Measurements from ENCODE around the gene RASA2. TPM values are rescaled to one million over a fixed set of nuclear protein-coding genes. Genes with fewer than 3 reads are reported as not detected.

The RASA2 gene
- polyA plus RNA-seq, 6 donors from 2014 or later, result 23.8 to 61.4 (median 49.6) TPM

- Mint-ChIP-seq H3K4me1 (peaks cover 39 to 48% (median 42%) of the 10 kb centered on the region in 3 donors), H3K4me3 (peak overlapping the region in 3 of 8 donors; percentile 3 to 65 (median 9)), H3K9me3 (peaks cover 0 to 7% (median 0%) of the 10 kb centered on the region in 7 donors), H3K27me3 (no peaks in the 10 kb centered on the region), H3K36me3 (peaks cover 27% of the 10 kb centered on the region in 2 donors), H3K27ac (peak overlapping the region; percentile 11 to 74 (median 47))
- no peak for ATAC-seq (ENCODE audit: low read depth in 2 of 2)
- no peak for DNase-seq
Measured at GRCh38 chr3:141511361-141511760, 24.5 kb downstream of the RASA2 start.

GRCh38 chr3:141514382-141514781, 27.6 kb downstream of the RASA2 start:
- no peak for ATAC-seq (ENCODE audit: low read depth in 2 of 2)
- H3K4me3 Mint-ChIP-seq, result no peak overlapping the region
- H3K36me3 Mint-ChIP-seq, result peaks cover 34 to 42% of the 10 kb centered on the region in 2 donors
- H3K9me3 Mint-ChIP-seq, result peaks cover 0 to 7% (median 3%) of the 10 kb centered on the region in 7 donors
- H3K27me3 Mint-ChIP-seq, result no peaks in the 10 kb centered on the region
- H3K27ac Mint-ChIP-seq, result peak overlapping the region in 3 of 6 donors; percentile 53 to 64 (median 53)
- no peak for DNase-seq
- H3K4me1 Mint-ChIP-seq, result peaks cover 24 to 28% (median 27%) of the 10 kb centered on the region in 3 donors

DNA sequence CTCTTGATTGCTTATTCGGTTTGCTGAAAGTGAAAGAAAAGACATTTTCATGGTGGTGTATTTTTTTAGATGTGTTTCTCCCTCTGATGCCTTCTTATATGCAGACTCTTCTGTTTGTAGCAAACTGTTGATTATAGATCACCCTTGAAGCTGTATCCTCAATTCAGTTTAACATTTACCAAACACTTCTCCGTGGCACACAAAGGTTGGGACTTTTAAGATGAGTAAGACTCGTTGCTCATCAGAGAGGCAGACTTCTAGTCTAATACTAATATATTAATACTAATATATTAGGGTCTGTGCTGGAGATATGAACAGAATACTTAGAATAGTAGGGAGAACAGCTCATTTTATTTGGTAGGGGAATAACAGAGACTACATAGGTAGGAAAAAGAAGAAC, 32.8 kb downstream of the RASA2 start:
- DNase-seq (no peak), ATAC-seq (ENCODE audit: low read depth in 2 of 2) (no peak)
- H3K9me3 Mint-ChIP-seq, result peaks cover 0 to 5% (median 0%) of the 10 kb centered on the region in 7 donors
- no peak overlapping the region for H3K4me3 Mint-ChIP-seq
- peaks cover 36 to 47% (median 41%) of the 10 kb centered on the region in 3 donors for H3K4me1 Mint-ChIP-seq
- peaks cover 13 to 22% of the 10 kb centered on the region in 2 donors for H3K36me3 Mint-ChIP-seq
- H3K27me3 Mint-ChIP-seq, result no peaks in the 10 kb centered on the region
- H3K27ac Mint-ChIP-seq, result peak overlapping the region in 2 of 6 donors; percentile 20 to 61

- peaks cover 7 to 16% of the 10 kb centered on the region in 2 donors for H3K36me3 Mint-ChIP-seq
- peaks cover 0 to 5% (median 0%) of the 10 kb centered on the region in 7 donors for H3K9me3 Mint-ChIP-seq
- DNase-seq, result no peak
- H3K27me3 Mint-ChIP-seq, result no peaks in the 10 kb centered on the region
- H3K4me1 Mint-ChIP-seq, result peaks cover 53 to 69% (median 54%) of the 10 kb centered on the region in 3 donors
- no peak for ATAC-seq (ENCODE audit: low read depth in 2 of 2)
- H3K27ac Mint-ChIP-seq, result peak overlapping the region in 5 of 6 donors; percentile 80 to 95 (median 89)
- peak overlapping the region in 6 of 8 donors; percentile 35 to 80 (median 61) for H3K4me3 Mint-ChIP-seq
Measured at GRCh38 chr3:141521781-141522180, 35.0 kb downstream of the RASA2 start.

GRCh38 chr3:141523615-141524375, 37.0 kb downstream of the RASA2 start:
- Mint-ChIP-seq H3K36me3 (peaks cover 0 to 5% of the 10 kb centered on the region in 2 donors), H3K27ac (peak overlapping the region; percentile 29 to 96 (median 80)), H3K4me1 (peaks cover 52 to 83% (median 57%) of the 10 kb centered on the region in 3 donors), H3K4me3 (peak overlapping the region in 4 of 8 donors; percentile 38 to 68 (median 56)), H3K9me3 (no peaks in the 10 kb centered on the region), H3K27me3 (no peaks in the 10 kb centered on the region)
- DNase-seq (no peak), ATAC-seq (ENCODE audit: low read depth in 2 of 2) (no peak)

GRCh38 chr3:141524988-141525387, 38.2 kb downstream of the RASA2 start:
- Mint-ChIP-seq H3K9me3 (no peaks in the 10 kb centered on the region), H3K27me3 (no peaks in the 10 kb centered on the region), H3K4me1 (peaks cover 55 to 93% (median 62%) of the 10 kb centered on the region in 3 donors), H3K27ac (peak overlapping the region; percentile 72 to 96 (median 84)), H3K4me3 (peak overlapping the region; percentile 10 to 85 (median 66)), H3K36me3 (peaks cover 0 to 5% of the 10 kb centered on the region in 2 donors)
- ATAC-seq (ENCODE audit: low read depth in 2 of 2) (peak; percentile 57 to 59), DNase-seq (no peak)

DNA sequence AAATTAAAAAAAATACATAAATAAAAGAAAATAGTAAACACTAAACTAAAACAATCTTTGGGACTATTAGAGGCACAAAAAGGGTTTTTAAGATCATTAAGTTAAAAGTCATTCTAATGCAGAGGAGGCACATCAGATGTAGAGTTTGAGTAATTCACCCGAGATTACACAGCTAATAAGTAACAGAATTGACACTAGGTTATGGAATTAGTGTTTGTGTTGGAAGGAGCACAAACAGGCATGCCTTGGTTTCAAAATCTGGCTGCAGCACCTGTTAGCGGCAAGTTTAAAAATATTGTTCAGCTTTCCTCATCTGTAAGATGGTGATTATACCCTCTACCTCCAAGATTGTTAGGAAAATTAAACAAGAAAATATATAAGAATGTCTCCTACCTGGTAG, 39.0 kb downstream of the RASA2 start:
- Mint-ChIP-seq H3K9me3 (no peaks in the 10 kb centered on the region), H3K27me3 (no peaks in the 10 kb centered on the region), H3K4me3 (peak overlapping the region in 4 of 8 donors; percentile 7 to 63 (median 39)), H3K36me3 (peaks cover 0 to 13% of the 10 kb centered on the region in 2 donors), H3K4me1 (peaks cover 57 to 95% (median 67%) of the 10 kb centered on the region in 3 donors), H3K27ac (peak overlapping the region in 3 of 6 donors; percentile 72 to 96 (median 88))
- DNase-seq (no peak), ATAC-seq (ENCODE audit: low read depth in 2 of 2) (no peak)

DNA sequence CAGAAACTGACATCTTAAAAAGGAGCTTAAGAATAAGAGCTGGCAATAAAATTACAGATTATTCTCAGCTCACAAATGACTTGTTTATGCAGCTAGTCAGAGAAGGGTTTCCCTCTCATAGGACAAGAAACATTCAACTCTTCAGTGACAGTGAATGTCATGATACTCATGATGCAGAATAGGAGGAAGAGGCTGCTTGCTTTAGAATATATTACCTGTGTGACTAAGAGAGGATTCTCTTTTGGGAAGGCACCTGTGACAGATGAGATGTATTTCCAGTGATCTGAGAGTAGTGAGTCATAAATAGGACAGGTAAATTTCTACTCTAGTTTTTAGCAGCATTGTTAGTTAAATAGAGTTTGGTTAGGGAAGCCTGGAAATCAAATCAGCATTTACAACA, 39.9 kb downstream of the RASA2 start:
- DNase-seq (no peak), ATAC-seq (ENCODE audit: low read depth in 2 of 2) (no peak)
- peaks cover 0 to 15% of the 10 kb centered on the region in 2 donors for H3K36me3 Mint-ChIP-seq
- peak overlapping the region in 6 of 8 donors; percentile 3 to 75 (median 39) for H3K4me3 Mint-ChIP-seq
- H3K27me3 Mint-ChIP-seq, result no peaks in the 10 kb centered on the region
- peaks cover 52 to 88% (median 61%) of the 10 kb centered on the region in 3 donors for H3K4me1 Mint-ChIP-seq
- no peaks in the 10 kb centered on the region for H3K9me3 Mint-ChIP-seq
- peak overlapping the region; percentile 5 to 96 (median 84) for H3K27ac Mint-ChIP-seq

GRCh38 chr3:141528800-141529199, 42.0 kb downstream of the RASA2 start:
- H3K27me3 Mint-ChIP-seq, result no peaks in the 10 kb centered on the region
- H3K4me3 Mint-ChIP-seq, result peak overlapping the region; percentile 35 to 87 (median 66)
- no peaks in the 10 kb centered on the region for H3K9me3 Mint-ChIP-seq
- DNase-seq (no peak), ATAC-seq (ENCODE audit: low read depth in 2 of 2) (peak; percentile 69 to 78)
- peak overlapping the region; percentile 64 to 96 (median 84) for H3K27ac Mint-ChIP-seq
- peaks cover 46 to 77% (median 52%) of the 10 kb centered on the region in 3 donors for H3K4me1 Mint-ChIP-seq
- H3K36me3 Mint-ChIP-seq, result peaks cover 7 to 22% of the 10 kb centered on the region in 2 donors

GRCh38 chr3:141529256-141529655, 42.4 kb downstream of the RASA2 start:
- DNase-seq, result no peak
- peaks cover 44 to 75% (median 47%) of the 10 kb centered on the region in 3 donors for H3K4me1 Mint-ChIP-seq
- ATAC-seq (ENCODE audit: low read depth in 2 of 2), result no peak
- peak overlapping the region; percentile 15 to 87 (median 64) for H3K4me3 Mint-ChIP-seq
- H3K27ac Mint-ChIP-seq, result peak overlapping the region; percentile 17 to 96 (median 76)
- H3K27me3 Mint-ChIP-seq, result no peaks in the 10 kb centered on the region
- H3K36me3 Mint-ChIP-seq, result peaks cover 7 to 22% of the 10 kb centered on the region in 2 donors
- no peaks in the 10 kb centered on the region for H3K9me3 Mint-ChIP-seq

- H3K4me3 Mint-ChIP-seq, result peak overlapping the region; percentile 33 to 89 (median 78)
- no peaks in the 10 kb centered on the region for H3K27me3 Mint-ChIP-seq
- DNase-seq (no peak), ATAC-seq (ENCODE audit: low read depth in 2 of 2) (no peak)
- peaks cover 40 to 69% (median 41%) of the 10 kb centered on the region in 3 donors for H3K4me1 Mint-ChIP-seq
- H3K27ac Mint-ChIP-seq, result peak overlapping the region; percentile 69 to 93 (median 92)
- no peaks in the 10 kb centered on the region for H3K9me3 Mint-ChIP-seq
- H3K36me3 Mint-ChIP-seq, result peaks cover 7 to 22% of the 10 kb centered on the region in 2 donors
Measured at GRCh38 chr3:141529717-141530414, 43.0 kb downstream of the RASA2 start.

DNA sequence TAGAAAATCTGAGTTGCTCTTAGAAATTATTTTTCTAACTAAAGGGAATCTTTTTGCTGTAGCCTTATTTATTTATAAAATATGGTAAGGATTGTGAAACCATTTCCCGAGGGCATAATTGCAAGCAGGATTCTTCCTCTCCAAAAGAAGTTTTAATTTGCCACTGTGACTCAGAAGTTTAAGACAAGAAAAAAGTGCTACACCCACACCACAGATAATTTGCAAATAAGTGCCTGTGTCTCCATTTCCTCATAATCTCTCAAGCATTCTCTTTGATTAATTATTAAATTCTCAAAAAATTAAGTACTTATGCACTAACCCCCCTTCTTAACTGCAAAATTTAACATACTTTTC, 43.6 kb downstream of the RASA2 start:
- H3K36me3 Mint-ChIP-seq, result peaks cover 11 to 25% of the 10 kb centered on the region in 2 donors
- peak overlapping the region; percentile 33 to 89 (median 78) for H3K4me3 Mint-ChIP-seq
- no peak for DNase-seq
- ATAC-seq (ENCODE audit: low read depth in 2 of 2), result no peak
- H3K27ac Mint-ChIP-seq, result peak overlapping the region; percentile 69 to 93 (median 92)
- peaks cover 0 to 2% (median under 1%) of the 10 kb centered on the region in 7 donors for H3K9me3 Mint-ChIP-seq
- H3K4me1 Mint-ChIP-seq, result peaks cover 36 to 64% (median 38%) of the 10 kb centered on the region in 3 donors
- no peaks in the 10 kb centered on the region for H3K27me3 Mint-ChIP-seq

GRCh38 chr3:141532609-141533008, 45.8 kb downstream of the RASA2 start:
- Mint-ChIP-seq H3K9me3 (peaks cover 0 to 5% (median 3%) of the 10 kb centered on the region in 7 donors), H3K27me3 (no peaks in the 10 kb centered on the region), H3K4me3 (peak overlapping the region in 1 of 8 donors; percentile 43), H3K4me1 (peaks cover 30 to 51% (median 35%) of the 10 kb centered on the region in 3 donors), H3K27ac (peak overlapping the region in 2 of 6 donors; percentile 55 to 73), H3K36me3 (peaks cover 21 to 35% of the 10 kb centered on the region in 2 donors)
- ATAC-seq (ENCODE audit: low read depth in 2 of 2), result no peak
- DNase-seq, result no peak
